GM23338 (cell line): ENCODE measurements around the gene SRSF2. TPM values are rescaled to one million over a fixed set of nuclear protein-coding genes. Genes with fewer than 3 reads are reported as not detected.

Experiments
- ATAC-seq: fragments of 200-7000 bp; cut with Tn5 transposase; 3 replicates; pipeline ENCODE4 v1.9.1; 2020
- DNase-seq: peaks from one replicate; pipeline ENCODE4 v3.0.0-alpha.2; 2015; ENCODE audit warnings: low spot score
- H2AFZ ChIP-seq: fragments of 200-600 bp; sonication (generic); 2 replicates; pipeline ENCODE4 v1.8.0; 2016; ENCODE audit warnings: antibody characterized with exemption, mild to moderate bottlenecking, moderate library complexity
- H3F3A ChIP-seq: fragments of 200-600 bp; sonication (generic); replicated peaks from 2 replicates; pipeline ENCODE4 v1.8.0; 2017; ENCODE audit warnings: antibody characterized with exemption, mixed run types, low read depth
- H3K27ac ChIP-seq: fragments of 200-600 bp; sonication (generic); 2 replicates; pipeline ENCODE4 v1.6.1; 2016; ENCODE audit warnings: low read depth
- H3K27me3 ChIP-seq: fragments of 200-600 bp; sonication (generic); 2 replicates; pipeline ENCODE4 v1.8.0; 2016; ENCODE audit warnings: mild to moderate bottlenecking, mixed run types, moderate library complexity; ENCODE audit not compliant: insufficient read depth
- H3K36me3 ChIP-seq: fragments of 200-600 bp; sonication (generic); 2 replicates; pipeline ENCODE4 v1.8.0; 2016; ENCODE audit warnings: mild to moderate bottlenecking; ENCODE audit not compliant: insufficient read depth
- H3K4me1 ChIP-seq: fragments of 200-600 bp; sonication (generic); 2 replicates; pipeline ENCODE4 v1.8.0; 2016; ENCODE audit warnings: mild to moderate bottlenecking, moderate library complexity; ENCODE audit not compliant: insufficient read depth
- H3K4me2 ChIP-seq: fragments of 200-600 bp; sonication (generic); 2 replicates; pipeline ENCODE4 v1.7.1; 2017; ENCODE audit warnings: mixed run types
- H3K4me3 ChIP-seq: fragments of 200-600 bp; sonication (generic); 2 replicates; pipeline ENCODE4 v1.6.1; 2016; ENCODE audit warnings: mixed run types
- H3K79me2 ChIP-seq: fragments of 200-600 bp; sonication (generic); replicated peaks from 2 replicates; pipeline ENCODE4 v1.8.0; 2017; ENCODE audit warnings: mild to moderate bottlenecking; ENCODE audit not compliant: insufficient read depth
- H3K9me2 ChIP-seq: fragments of 200-600 bp; sonication (generic); 2 replicates; pipeline ENCODE4 v1.8.0; 2017; ENCODE audit not compliant: insufficient read depth
- H4K20me1 ChIP-seq: fragments of 200-600 bp; sonication (generic); replicated peaks from 2 replicates; pipeline ENCODE4 v1.8.0; 2017; ENCODE audit warnings: mild to moderate bottlenecking; ENCODE audit not compliant: insufficient read depth
- H3K27ac Mint-ChIP-seq: 2 replicates; pipeline ENCODE4 v1.8.0; 2020; ENCODE audit warnings: inconsistent platforms, mild to moderate bottlenecking, moderate library complexity, mixed read lengths
- H3K27me3 Mint-ChIP-seq: 3 replicates; pipeline ENCODE4 v1.8.0; 2022; ENCODE audit warnings: low read depth, mild to moderate bottlenecking, moderate library complexity, mixed read lengths, inconsistent platforms; ENCODE audit not compliant: insufficient read depth, poor library complexity
- H3K36me3 Mint-ChIP-seq: 3 replicates; pipeline ENCODE4 v1.8.0; 2021; ENCODE audit warnings: low read depth, mild to moderate bottlenecking, inconsistent platforms, moderate library complexity, mixed read lengths
- H3K4me1 Mint-ChIP-seq: 3 replicates; pipeline ENCODE4 v1.8.0; 2020; ENCODE audit warnings: mild to moderate bottlenecking, inconsistent platforms, mixed read lengths
- H3K4me3 Mint-ChIP-seq: 3 replicates; pipeline ENCODE4 v1.8.0; 2021; ENCODE audit warnings: moderate library complexity, mild to moderate bottlenecking, inconsistent platforms, mixed read lengths
- H3K9me3 Mint-ChIP-seq: 3 replicates; pipeline ENCODE4 v1.8.0; 2020; ENCODE audit warnings: moderate library complexity, mild to moderate bottlenecking, inconsistent platforms, mixed read lengths
- CREB1 ChIP-seq: fragments of 250-450 bp; sonication (Bioruptor Pico); IDR thresholded peaks from 2 replicates; pipeline ENCODE4 v1.5.0; 2020; ENCODE audit warnings: low read depth, mild to moderate bottlenecking, moderate library complexity
- CTCF ChIP-seq, 2 experiments: fragments of 200-600 bp in 1 of 2; sonication (generic) in 1 of 2; conservative IDR thresholded peaks; 2 replicates each; pipeline versions ENCODE4 v1.5.1 to v1.6.1; 2016 to 2017; ENCODE audit warnings: antibody characterized with exemption in 2 of 2, low read depth in 2 of 2, mild to moderate bottlenecking in 2 of 2, moderate library complexity in 1 of 2
- ETS1 ChIP-seq: IDR thresholded peaks from 2 replicates; pipeline ENCODE4 v1.6.1; 2016; ENCODE audit warnings: antibody characterized with exemption
- EZH2 ChIP-seq: fragments of 200-600 bp; sonication (generic); IDR thresholded peaks from one replicate; pipeline ENCODE4 v1.8.0; 2017; ENCODE audit warnings: antibody characterized with exemption, mild to moderate bottlenecking, low read depth; ENCODE audit not compliant: unreplicated experiment
- EZH2phosphoT487 ChIP-seq: fragments of 200-600 bp; sonication (generic); IDR thresholded peaks from one replicate; pipeline ENCODE4 v1.8.1; 2018; ENCODE audit warnings: antibody characterized with exemption; ENCODE audit not compliant: unreplicated experiment
- NANOG ChIP-seq: IDR thresholded peaks from 2 replicates; pipeline ENCODE4 v1.6.1; 2016; ENCODE audit warnings: antibody characterized with exemption, borderline replicate concordance
- POLR2AphosphoS5 ChIP-seq: IDR thresholded peaks from 2 replicates; pipeline ENCODE4 v1.6.1; 2016; ENCODE audit warnings: antibody characterized with exemption, low read depth
- REST ChIP-seq: IDR thresholded peaks from one replicate; pipeline ENCODE4 v1.6.1; 2018; ENCODE audit warnings: antibody characterized with exemption; ENCODE audit not compliant: unreplicated experiment
- ZNF331 ChIP-seq: fragments of 250-450 bp; sonication (Bioruptor Pico); IDR thresholded peaks from 2 replicates; pipeline ENCODE4 v1.5.0; 2020; ENCODE audit warnings: low read depth, mild to moderate bottlenecking, moderate library complexity
- long read RNA-seq: library from polyadenylated mRNA; unstranded; transcript quantifications from one replicate; pipeline ENCODE4 v2.0.0, GENCODE V29; 2020; ENCODE audit not compliant: unreplicated experiment
- polyA plus RNA-seq: library from polyadenylated mRNA; unstranded; fragments of >200 nt; fragmentation: Nextera tagmentation; extraction: Ambion mirVana; gene quantifications from 2 replicates; pipeline ENCODE4 v1.2.1, GENCODE V29; 2016
- total RNA-seq: library from RNA; depleted of rRNA; stranded (reverse); fragments of >200 nt; shearing (Covaris generic); gene quantifications from 2 replicates; pipeline ENCODE4 v1.2.3, GENCODE V29; 2014; rRNA removed

Gene SRSF2
- total RNA-seq (524 and 547 TPM in 2 replicates), polyA plus RNA-seq (305 and 317 TPM in 2 replicates)
- long read RNA-seq, transcript SRSF2-202 (3 exons, 1,927 nt): major isoform, 214 of 250 reads
- long read RNA-seq, transcript SRSF2-208 (4 exons, 1,359 nt): minor isoform, 14 of 250 reads
- long read RNA-seq, transcript SRSF2-203 (2 exons, 2,885 nt): minor isoform, 6 of 250 reads
- long read RNA-seq, partial matches to known transcripts: 5 of 250 reads
- long read RNA-seq, other reads (novel, unspliced or antisense): 9 of 250 reads

DNA sequence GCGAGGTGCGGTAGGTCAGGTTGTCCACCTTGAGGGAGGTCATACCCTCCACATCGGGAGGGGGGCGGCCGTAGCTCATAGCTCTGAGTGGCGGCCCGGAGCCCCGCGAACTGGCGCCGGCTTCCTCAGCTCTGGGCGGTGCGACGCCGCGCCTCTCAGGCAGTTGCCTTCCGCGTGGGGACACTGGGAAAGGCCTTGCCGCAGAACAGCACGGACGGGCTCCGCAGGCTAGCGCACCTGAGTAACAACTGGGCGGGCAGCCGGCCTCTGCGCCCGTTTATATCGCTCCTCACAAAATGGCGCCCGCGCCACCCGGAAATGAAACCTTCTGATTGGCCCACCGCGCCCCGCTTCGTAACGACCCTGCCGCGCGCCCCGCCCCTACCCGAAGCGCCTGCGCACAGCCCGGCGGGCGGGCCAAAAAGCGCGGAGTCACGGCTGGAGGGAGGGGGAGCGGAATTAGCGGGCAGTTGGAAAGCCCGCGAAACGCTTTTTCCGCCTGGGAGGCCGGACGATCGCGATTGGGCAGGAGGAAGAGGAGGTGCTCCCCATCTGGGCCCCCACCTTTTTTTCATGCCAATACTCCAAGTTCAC is at the start of gene SRSF2:
TSS of gene SRSF2 (minus strand) at position 250 of the 594 bp plus-strand sequence. CDS start at position 79, 171 bp downstream.
- Histone ChIP-seq H4K20me1 (peaks cover 28% of the 10 kb centered on the region), H3F3A (peaks cover 34% of the 10 kb centered on the region), H3K4me1 (peaks cover 12% of the 10 kb centered on the region; the same call in 1 of the 2 replicates), H3K9me2 (no peaks in the 10 kb centered on the region), H2AFZ (peak within 1 kb of the TSS; percentile 73), H3K4me3 (peak within 1 kb of the TSS; percentile 97), H3K36me3 (peaks cover 34% of the 10 kb centered on the region), H3K4me2 (peak within 1 kb of the TSS; percentile 99), H3K79me2 (peaks cover 56% of the 10 kb centered on the region), H3K27ac (peak within 1 kb of the TSS; percentile 99), H3K27me3 (no peaks in the 10 kb centered on the region)
- ATAC-seq: peak; percentile 73
- peaks cover 55% of the 10 kb centered on the region for H3K36me3 Mint-ChIP-seq
- H3K9me3 Mint-ChIP-seq: peaks cover 9% of the 10 kb centered on the region; the same call in 2 of the 3 replicates
- H3K27ac Mint-ChIP-seq: peak within 1 kb of the TSS; percentile 100
- TF ChIP-seq POLR2AphosphoS5 (peak; percentile 99), ETS1 (peak; percentile 63), EZH2phosphoT487 (no peak), REST (peak; percentile 34), NANOG (no peak), CREB1 (CRISPR knock-in tag) (peak; percentile 60)
- peaks cover 19% of the 10 kb centered on the region for H3K27me3 Mint-ChIP-seq
- DNase-seq: peak; percentile 99
- H3K4me1 Mint-ChIP-seq: peaks cover 26% of the 10 kb centered on the region
- H3K4me3 Mint-ChIP-seq: peak within 1 kb of the TSS; percentile 99

GRCh38 chr17:76784926-76785325 is 47.8 kb upstream of the SRSF2 start:
- no peaks in the 10 kb centered on the region for H3K36me3 Mint-ChIP-seq
- Histone ChIP-seq H3K4me2 (no peak overlapping the region), H3K9me2 (no peaks in the 10 kb centered on the region), H2AFZ (no peak overlapping the region), H4K20me1 (no peaks in the 10 kb centered on the region; the same call in 1 of the 2 replicates), H3K36me3 (no peaks in the 10 kb centered on the region), H3F3A (no peaks in the 10 kb centered on the region), H3K79me2 (no peaks in the 10 kb centered on the region), H3K27ac (no peak overlapping the region), H3K4me1 (no peaks in the 10 kb centered on the region), H3K4me3 (no peak overlapping the region), H3K27me3 (no peaks in the 10 kb centered on the region)
- no peak overlapping the region for H3K27ac Mint-ChIP-seq
- no peaks in the 10 kb centered on the region for H3K4me1 Mint-ChIP-seq
- ATAC-seq: no peak
- H3K4me3 Mint-ChIP-seq: no peak overlapping the region
- peaks cover 3% of the 10 kb centered on the region for H3K27me3 Mint-ChIP-seq
- H3K9me3 Mint-ChIP-seq: no peaks in the 10 kb centered on the region
- DNase-seq: no peak
- TF ChIP-seq EZH2phosphoT487 (no peak), POLR2AphosphoS5 (no peak), ZNF331 (CRISPR knock-in tag) (no peak), CREB1 (CRISPR knock-in tag) (no peak), CTCF (conservative IDR thresholded peaks at IDR 0.05; ENCODE audit: low read depth in 2 of 2) (no peak), REST (no peak), EZH2 (no peak)
